Measurements from ENCODE around the gene CCNL1. TPM values are rescaled to one million over a fixed set of nuclear protein-coding genes. Genes with fewer than 3 reads are reported as not detected.

The CCNL1 gene
- total RNA-seq (2014; rRNA removed; shearing (Covaris generic)): 162 and 170 TPM in 2 replicates

DNA sequence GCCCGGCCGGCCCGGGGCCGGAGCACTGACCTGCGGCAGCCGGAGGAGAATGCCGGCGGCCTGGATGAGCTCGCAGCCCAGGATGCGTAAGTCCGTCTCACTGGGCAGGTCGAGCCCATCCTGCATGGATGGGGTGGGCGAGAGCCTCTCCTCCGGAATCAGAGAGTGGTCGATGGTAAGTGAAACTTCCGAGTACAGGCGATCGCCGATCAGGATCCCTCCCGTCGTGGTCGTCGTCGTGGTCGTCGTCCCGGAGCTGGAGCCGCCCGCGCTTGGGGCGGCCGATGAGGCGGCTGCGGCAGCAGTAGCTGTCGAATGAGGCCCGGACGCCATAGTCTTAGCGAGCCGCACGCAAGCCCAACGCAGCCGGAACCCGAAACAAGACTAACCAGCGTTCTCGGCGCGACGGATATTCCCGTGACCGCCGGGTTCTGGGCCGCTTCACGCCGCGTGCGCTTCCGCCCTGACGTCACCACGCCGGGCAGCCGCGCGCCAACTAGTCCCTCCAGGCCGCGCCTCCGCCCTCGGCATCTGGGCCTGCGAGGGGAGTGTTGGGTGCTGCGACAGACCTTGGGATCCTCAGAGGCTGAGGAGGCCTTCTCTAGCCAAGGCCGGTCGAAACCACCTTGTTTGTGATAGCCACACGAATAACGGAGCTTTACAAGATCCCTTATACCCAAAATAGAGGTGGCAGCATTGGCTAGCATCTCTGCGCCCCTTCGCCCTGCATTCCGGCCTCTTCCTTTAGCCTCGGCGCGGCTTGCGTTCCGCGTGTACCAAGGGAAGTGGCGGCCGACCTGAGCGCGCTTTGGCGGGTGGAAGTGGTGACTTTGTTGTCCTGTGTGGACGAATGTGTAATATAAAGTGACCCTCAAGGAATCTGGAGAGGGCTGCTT lies at the start of gene CCNL1:
Gene CCNL1 (minus strand): TSS at position 386 of the 896 bp plus-strand sequence. CDS start 53 bp downstream, at position 333.

Small RNAs within 50 kb of the gene (small RNA-seq; reads per million reads assigned to genes)
- not detected for gene RF00019
- not detected for gene RNA5SP146

All from A375 (cell line).